Fibroblast of lung (primary cell): ENCODE measurements around the gene RTL10. TPM values are rescaled to one million over a fixed set of nuclear protein-coding genes. Genes with fewer than 3 reads are reported as not detected.

Experiments used
- DNase-seq, 2 donors: peaks; one replicate each; pipeline versions ENCODE4 v3.0.0 to v3.0.0-alpha.2; 2010; ENCODE audit warnings: low read depth in 2 of 2
- H2AFZ ChIP-seq: 2 replicates; pipeline ENCODE4 v1.5.1; 2012; ENCODE audit warnings: low read length, control low read depth, inconsistent platforms
- H3K27ac ChIP-seq: 2 replicates; pipeline ENCODE4 v1.5.1; 2011; ENCODE audit warnings: low read length, control low read depth; ENCODE audit not compliant: insufficient read depth
- H3K27me3 ChIP-seq: 2 replicates; pipeline ENCODE4 v1.5.1; 2011; ENCODE audit warnings: mild to moderate bottlenecking, low read length; ENCODE audit not compliant: control insufficient read depth, insufficient read depth
- H3K36me3 ChIP-seq: 2 replicates; pipeline ENCODE4 v1.5.1; 2011; ENCODE audit warnings: low read length; ENCODE audit not compliant: control insufficient read depth, insufficient read depth
- H3K4me1 ChIP-seq: 2 replicates; pipeline ENCODE4 v1.5.1; 2011; ENCODE audit warnings: low read length; ENCODE audit not compliant: control insufficient read depth, insufficient read depth; ENCODE audit errors: extremely low read depth
- H3K4me2 ChIP-seq: 2 replicates; pipeline ENCODE4 v1.5.1; 2011; ENCODE audit warnings: low read length, control low read depth; ENCODE audit not compliant: insufficient read depth; ENCODE audit errors: extremely low read depth
- H3K4me3 ChIP-seq, 4 experiments: fragments of 200-600 bp in 1 of 4; sonication (generic) in 1 of 4; replicated peaks in 1 of 4; 2 replicates each; pipeline ENCODE4 v1.5.1; 2011 to 2016; ENCODE audit warnings: low read length in 4 of 4, low read depth in 3 of 4, mild to moderate bottlenecking in 3 of 4, control low read depth in 2 of 4, inconsistent platforms in 1 of 4, mixed read lengths in 1 of 4; ENCODE audit not compliant: insufficient read depth in 1 of 4; ENCODE audit errors: control extremely low read depth in 1 of 4
- H3K79me2 ChIP-seq: 2 replicates; pipeline ENCODE4 v1.5.1; 2012; ENCODE audit warnings: mild to moderate bottlenecking, low read length, inconsistent platforms; ENCODE audit not compliant: control insufficient read depth, insufficient read depth
- H3K9ac ChIP-seq: 2 replicates; pipeline ENCODE4 v1.5.1; 2011; ENCODE audit warnings: mild to moderate bottlenecking, low read length, control low read depth; ENCODE audit not compliant: insufficient read depth
- H3K9me3 ChIP-seq: 2 replicates; pipeline ENCODE4 v1.5.1; 2012; ENCODE audit warnings: low read depth, low read length; ENCODE audit not compliant: control insufficient read depth, insufficient read depth
- H4K20me1 ChIP-seq: 2 replicates; pipeline ENCODE4 v1.5.1; 2011; ENCODE audit warnings: low read length; ENCODE audit not compliant: control insufficient read depth, insufficient read depth; ENCODE audit errors: extremely low read depth
- EZH2 ChIP-seq: IDR thresholded peaks from 2 replicates; pipeline ENCODE4 v1.5.1; 2012; ENCODE audit warnings: low read length, control low read depth, mild to moderate bottlenecking; ENCODE audit errors: missing control alignments
- polyA plus RNA-seq, 2 donors: library from polyadenylated mRNA; depleted of rRNA in 1 of 2; stranded (reverse) in 1 of 2; unstranded in 1 of 2; fragments of >200 nt; gene quantifications; 2 replicates each; pipeline ENCODE4 v1.2.1, GENCODE V29; 2011 to 2012; ENCODE audit warnings: missing spikeins in 1 of 2
- total RNA-seq: library from RNA; depleted of rRNA; stranded (reverse); fragments of >200 nt; gene quantifications from 2 replicates; pipeline ENCODE4 v1.2.1, GENCODE V29; 2014
- TF ChIP-seq, protein P1 (sequence below), 2 donors: IDR thresholded peaks in 1 of 2; conservative IDR thresholded peaks in 1 of 2; 1 replicate in 1 of 2; 2 replicates in 1 of 2; pipeline ENCODE4 v1.5.1; 2011 to 2012; ENCODE audit warnings: low read length in 2 of 2, control low read depth in 1 of 2, inconsistent platforms in 1 of 2, low read depth in 1 of 2, mild to moderate bottlenecking in 1 of 2

RTL10 gene
- total and polyA plus RNA-seq, 2 donors (not counting 1 experiment from before 2014, with no cell fraction given): 6.5 to 7.3 TPM

GRCh38 chr22:19882446-19883381 is 28.0 kb upstream of the RTL10 start:
- TF ChIP-seq, protein P1, sequence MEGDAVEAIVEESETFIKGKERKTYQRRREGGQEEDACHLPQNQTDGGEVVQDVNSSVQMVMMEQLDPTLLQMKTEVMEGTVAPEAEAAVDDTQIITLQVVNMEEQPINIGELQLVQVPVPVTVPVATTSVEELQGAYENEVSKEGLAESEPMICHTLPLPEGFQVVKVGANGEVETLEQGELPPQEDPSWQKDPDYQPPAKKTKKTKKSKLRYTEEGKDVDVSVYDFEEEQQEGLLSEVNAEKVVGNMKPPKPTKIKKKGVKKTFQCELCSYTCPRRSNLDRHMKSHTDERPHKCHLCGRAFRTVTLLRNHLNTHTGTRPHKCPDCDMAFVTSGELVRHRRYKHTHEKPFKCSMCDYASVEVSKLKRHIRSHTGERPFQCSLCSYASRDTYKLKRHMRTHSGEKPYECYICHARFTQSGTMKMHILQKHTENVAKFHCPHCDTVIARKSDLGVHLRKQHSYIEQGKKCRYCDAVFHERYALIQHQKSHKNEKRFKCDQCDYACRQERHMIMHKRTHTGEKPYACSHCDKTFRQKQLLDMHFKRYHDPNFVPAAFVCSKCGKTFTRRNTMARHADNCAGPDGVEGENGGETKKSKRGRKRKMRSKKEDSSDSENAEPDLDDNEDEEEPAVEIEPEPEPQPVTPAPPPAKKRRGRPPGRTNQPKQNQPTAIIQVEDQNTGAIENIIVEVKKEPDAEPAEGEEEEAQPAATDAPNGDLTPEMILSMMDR (conservative IDR thresholded peaks at IDR 0.05 in 1 of 2, IDR thresholded peaks at IDR 0.05 in 1 of 2; ENCODE audit: low read depth in 1 of 2, low read length in 2 of 2): no peak
- no peak for TF ChIP-seq EZH2
- H3K9ac ChIP-seq: no peak overlapping the region
- no peak overlapping the region for H2AFZ ChIP-seq
- no peak overlapping the region for H3K4me3 ChIP-seq
- peaks cover 51% of the 10 kb centered on the region for H3K4me1 ChIP-seq
- no peaks in the 10 kb centered on the region for H4K20me1 ChIP-seq
- peaks cover 2% of the 10 kb centered on the region for H3K36me3 ChIP-seq
- H3K4me2 ChIP-seq: no peak overlapping the region
- H3K9me3 ChIP-seq: no peaks in the 10 kb centered on the region
- peak overlapping the region; percentile 98 for H3K27ac ChIP-seq
- H3K79me2 ChIP-seq: peaks cover 8% of the 10 kb centered on the region
- no peaks in the 10 kb centered on the region for H3K27me3 ChIP-seq
- DNase-seq: no peak

GRCh38 chr22:19880786-19881569 is 26.3 kb upstream of the RTL10 start:
- Histone ChIP-seq H3K36me3 (peaks cover 7% of the 10 kb centered on the region), H3K27ac (peak overlapping the region; percentile 98), H3K9me3 (no peaks in the 10 kb centered on the region), H3K79me2 (peaks cover 8% of the 10 kb centered on the region), H3K4me2 (peak overlapping the region; percentile 84), H3K9ac (peak overlapping the region; percentile 64), H4K20me1 (no peaks in the 10 kb centered on the region), H3K27me3 (no peaks in the 10 kb centered on the region), H2AFZ (no peak overlapping the region), H3K4me3 (peak overlapping the region in 2 of 4 experiments; percentile 6 to 22), H3K4me1 (peaks cover 42% of the 10 kb centered on the region)
- TF ChIP-seq, protein P1 (conservative IDR thresholded peaks at IDR 0.05 in 1 of 2, IDR thresholded peaks at IDR 0.05 in 1 of 2; ENCODE audit: low read depth in 1 of 2, low read length in 2 of 2): no peak
- no peak for TF ChIP-seq EZH2
- peak; percentile 88 to 97 for DNase-seq
